PFSK-1 (cell line): ENCODE measurements around the gene CCSER1.

Experiments
- FOXP2 ChIP-seq: optimal IDR thresholded peaks from 2 replicates; pipeline ENCODE3; 2011; ENCODE audit warnings: borderline replicate concordance, control low read depth, inconsistent platforms; ENCODE audit not compliant: insufficient read depth; ENCODE audit errors: extremely low read length, extremely low read depth
- POLR2AphosphoS5 ChIP-seq: IDR thresholded peaks from 2 replicates; pipeline ENCODE4 v1.6.1; 2012; ENCODE audit warnings: low read depth, mild to moderate bottlenecking, control low read depth, low read length, moderate library complexity
- REST ChIP-seq, 2 experiments: IDR thresholded peaks; 2 replicates each; pipeline versions ENCODE4 v1.6.1 to v1.8.0; 2011 to 2012; ENCODE audit warnings: low read depth in 2 of 2, low read length in 2 of 2, control low read depth in 1 of 2, inconsistent platforms in 1 of 2, mild to moderate bottlenecking in 1 of 2, moderate library complexity in 1 of 2; ENCODE audit not compliant: insufficient read depth in 1 of 2
- SIN3A ChIP-seq: IDR thresholded peaks from 2 replicates; pipeline ENCODE4 v1.6.1; 2012; ENCODE audit warnings: mild to moderate bottlenecking, low read length, moderate library complexity, borderline replicate concordance; ENCODE audit not compliant: insufficient read depth
- TAF1 ChIP-seq: IDR thresholded peaks from 2 replicates; pipeline ENCODE4 v1.6.1; 2012; ENCODE audit warnings: low read length, control low read depth, borderline replicate concordance; ENCODE audit not compliant: insufficient read depth

CCSER1 gene

GRCh38 chr4:90082449-90082848 lies 44.7 kb upstream of the CCSER1 start:
- TF ChIP-seq POLR2AphosphoS5 (no peak), REST (IDR thresholded peaks at IDR 0.05; ENCODE audit: insufficient read depth in 1 of 2, low read depth in 2 of 2, low read length in 2 of 2) (no peak), SIN3A (no peak), TAF1 (no peak), FOXP2 (no peak)

- TF ChIP-seq POLR2AphosphoS5 (no peak), TAF1 (no peak), FOXP2 (no peak), SIN3A (no peak)
Observed at GRCh38 chr4:90084277-90084966, 42.8 kb upstream of the CCSER1 start.

GRCh38 chr4:90084967-90085295 lies 42.3 kb upstream of the CCSER1 start:
- TF ChIP-seq SIN3A (no peak), FOXP2 (no peak), TAF1 (no peak)

- no peak for TF ChIP-seq FOXP2
- no peak for TF ChIP-seq POLR2AphosphoS5
- no peak for TF ChIP-seq REST (IDR thresholded peaks at IDR 0.05; ENCODE audit: insufficient read depth in 1 of 2, low read depth in 2 of 2, low read length in 2 of 2)
- no peak for TF ChIP-seq SIN3A
- no peak for TF ChIP-seq TAF1
Observed at GRCh38 chr4:90093526-90093925, 33.7 kb upstream of the CCSER1 start.

GRCh38 chr4:90095000-90095399 lies 32.2 kb upstream of the CCSER1 start:
- no peak for TF ChIP-seq TAF1
- TF ChIP-seq REST (IDR thresholded peaks at IDR 0.05; ENCODE audit: insufficient read depth in 1 of 2, low read depth in 2 of 2, low read length in 2 of 2), result no peak
- TF ChIP-seq POLR2AphosphoS5, result no peak
- TF ChIP-seq SIN3A, result no peak

- TF ChIP-seq TAF1, result no peak
Observed at GRCh38 chr4:90099812-90100211, 27.4 kb upstream of the CCSER1 start.

- TF ChIP-seq POLR2AphosphoS5 (no peak), FOXP2 (no peak), TAF1 (no peak), REST (IDR thresholded peaks at IDR 0.05; ENCODE audit: insufficient read depth in 1 of 2, low read depth in 2 of 2, low read length in 2 of 2) (no peak), SIN3A (no peak)
Observed at GRCh38 chr4:90103991-90104390, 23.2 kb upstream of the CCSER1 start.
